GM10266 (cell line): ENCODE data around the gene FAM43A.

ENCODE experiments used
- DNase-seq: peaks from one replicate; pipeline ENCODE4 v3.0.0; 2012; ENCODE audit errors: extremely low spot score
- CTCF ChIP-seq: IDR thresholded peaks from 2 replicates; pipeline ENCODE4 v1.5.1; 2012; ENCODE audit warnings: mild to moderate bottlenecking, low read depth; ENCODE audit not compliant: control insufficient read depth, insufficient read depth; ENCODE audit errors: missing control alignments

Gene FAM43A

GRCh38 chr3:194730365-194730764 lies 44.7 kb downstream of the FAM43A start:
- DNase-seq, result no peak
- TF ChIP-seq CTCF, result no peak

GRCh38 chr3:194731506-194732073 lies 45.9 kb downstream of the FAM43A start:
- DNase-seq, result no peak
- no peak for TF ChIP-seq CTCF

GRCh38 chr3:194732617-194733016 lies 46.9 kb downstream of the FAM43A start:
- DNase-seq, result no peak
- TF ChIP-seq CTCF, result no peak

- DNase-seq, result no peak
- TF ChIP-seq CTCF, result no peak
Measured at GRCh38 chr3:194736277-194736895, 50.7 kb downstream of the FAM43A start.

GRCh38 chr3:194736896-194737600 lies 51.4 kb downstream of the FAM43A start:
- no peak for DNase-seq
- no peak for TF ChIP-seq CTCF
